Vagina (tissue), 2 donors: ENCODE measurements around the gene TMEM220. TPM values are rescaled to one million over a fixed set of nuclear protein-coding genes. Genes with fewer than 3 reads are reported as not detected.
"Not testable (repeated sequence)": the region's sequence is repeated elsewhere in the genome, so short reads cannot be mapped to it uniquely, and the experiment has no call there.

Experiments used
- DNase-seq, 2 donors: peaks; one replicate each; pipeline ENCODE4 v3.0.0-alpha.2; 2017; ENCODE audit errors: extremely low spot score in 2 of 2
- H3K27ac ChIP-seq: fragments of 200-600 bp; sonication (generic); one replicate; pipeline ENCODE4 v1.5.1; 2019
- H3K27me3 ChIP-seq: fragments of 200-600 bp; sonication (generic); one replicate; pipeline ENCODE4 v1.5.1; 2019
- H3K36me3 ChIP-seq, 2 donors: fragments of 200-600 bp; sonication (generic); one replicate each; pipeline ENCODE4 v1.5.1; 2017 to 2019
- H3K4me1 ChIP-seq: fragments of 200-600 bp; sonication (generic); one replicate; pipeline ENCODE4 v1.5.1; 2019
- H3K4me3 ChIP-seq, 2 donors: fragments of 200-600 bp; sonication (generic); 1 replicate in 1 of 2; 2 replicates in 1 of 2; pipeline ENCODE4 v1.5.1; 2016 to 2019
- H3K9me3 ChIP-seq: fragments of 200-600 bp; sonication (generic); one replicate; pipeline ENCODE4 v1.5.1; 2019
- CTCF ChIP-seq, 3 experiments: fragments of 450-650 bp in 2 of 3; fragments of 200-600 bp in 1 of 3; sonication (generic) in 1 of 3; IDR thresholded peaks; one replicate each; pipeline ENCODE4 v1.5.1; 2017 to 2019; ENCODE audit warnings: antibody characterized with exemption in 3 of 3, mild to moderate bottlenecking in 2 of 3, moderate library complexity in 2 of 3
- POLR2A ChIP-seq, 2 donors: fragments of 450-650 bp; IDR thresholded peaks; one replicate each; pipeline ENCODE4 v1.6.1; 2017; ENCODE audit warnings: antibody characterized with exemption in 2 of 2, mild to moderate bottlenecking in 2 of 2, moderate library complexity in 2 of 2
- POLR2AphosphoS5 ChIP-seq, 2 donors: sonication (generic); formaldehyde crosslinking; IDR thresholded peaks; one replicate each; pipeline ENCODE4 v1.9.0; 2017; ENCODE audit warnings: antibody characterized with exemption in 2 of 2, mild to moderate bottlenecking in 2 of 2, low read depth in 1 of 2; ENCODE audit not compliant: insufficient read depth in 1 of 2
- intact Hi-C: fragments of 100-400 bp; cut with DNase I; formaldehyde crosslinking; loops from one replicate; pipeline ENCODE4 v1.15.1; 2023
- total RNA-seq: library from RNA; depleted of rRNA; stranded (reverse); fragments of >200 nt; gene quantifications from one replicate; pipeline ENCODE4 v1.2.3, GENCODE V29; 2016

Gene TMEM220
- total RNA-seq, 1 donor from 2014 or later = 10.3 TPM

DNA sequence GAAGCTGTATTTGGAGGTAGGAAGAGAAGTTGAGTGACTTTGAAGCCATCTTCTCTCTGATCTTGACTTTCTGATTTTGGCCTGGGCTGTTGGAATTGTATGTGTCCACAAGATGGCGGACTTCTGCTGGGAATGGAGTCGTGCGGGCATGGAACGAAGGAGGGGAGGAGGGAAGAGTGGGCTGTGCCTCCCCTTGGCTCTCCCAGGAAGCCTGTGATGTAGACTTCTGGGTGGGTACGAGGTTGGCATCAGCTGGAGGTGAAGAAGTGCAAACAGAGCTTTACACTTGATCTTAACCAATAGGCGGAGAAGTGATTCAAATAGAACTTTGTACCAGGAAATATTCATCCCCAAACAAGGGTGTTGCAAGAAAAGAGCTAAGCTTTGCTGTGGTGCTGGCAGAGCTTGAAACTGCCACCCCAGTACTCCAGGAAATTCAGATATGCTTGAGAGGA, 7.4 kb upstream of the TMEM220 start:
- Histone ChIP-seq H3K27me3 (no peaks in the 10 kb centered on the region), H3K4me3 (no peak overlapping the region), H3K9me3 (no peaks in the 10 kb centered on the region), H3K36me3 (no peaks in the 10 kb centered on the region), H3K27ac (no peak overlapping the region), H3K4me1 (peaks cover 12% of the 10 kb centered on the region)
- intact Hi-C loops = loop anchor here (5.0 kb wide), 1 partner anchor 110 kb away; no protein-coding TSS in a partner anchor
- TF ChIP-seq POLR2A (IDR thresholded peaks at IDR 0.05) = no peak
- peak; percentile 51 to 82 (median 69) for TF ChIP-seq CTCF (IDR thresholded peaks at IDR 0.05)
- TF ChIP-seq POLR2AphosphoS5 (IDR thresholded peaks at IDR 0.05; ENCODE audit: insufficient read depth in 1 of 2, low read depth in 1 of 2) = peak in 1 of 2 donors; percentile 18
- peak; percentile 88 to 90 for DNase-seq

DNA sequence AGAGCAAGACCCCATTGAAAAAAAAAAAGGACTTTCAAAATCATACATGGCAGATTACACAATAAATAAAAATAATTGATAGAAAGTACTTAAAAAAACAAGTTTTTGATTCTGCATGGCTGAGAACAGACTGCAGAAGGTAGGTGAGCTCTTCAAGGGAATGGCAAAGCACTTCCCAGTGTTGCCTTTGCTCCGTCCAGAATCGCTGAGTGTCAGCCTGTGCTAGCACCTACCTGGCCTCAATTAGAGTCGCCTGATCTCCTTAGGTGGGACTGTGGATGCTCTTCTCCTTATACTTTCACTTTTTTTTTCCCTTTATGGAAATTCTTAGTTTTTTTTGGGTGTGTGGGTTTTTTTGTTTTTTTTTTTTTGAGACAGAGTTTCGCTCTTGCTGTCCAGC, 6.0 kb upstream of the TMEM220 start:
- no peaks in the 10 kb centered on the region for H3K27me3 ChIP-seq
- H3K4me1 ChIP-seq = peaks cover 18% of the 10 kb centered on the region
- H3K27ac ChIP-seq = no peak overlapping the region
- TF ChIP-seq POLR2A (IDR thresholded peaks at IDR 0.05) (no peak), POLR2AphosphoS5 (IDR thresholded peaks at IDR 0.05; ENCODE audit: insufficient read depth in 1 of 2, low read depth in 1 of 2) (no peak), CTCF (IDR thresholded peaks at IDR 0.05) (no peak)
- peak in 1 of 2 donors; percentile 60 for DNase-seq
- H3K36me3 ChIP-seq = no peaks in the 10 kb centered on the region
- no peaks in the 10 kb centered on the region for H3K9me3 ChIP-seq
- intact Hi-C loops = loop anchor here (5.0 kb wide), 1 partner anchor 111 kb away; no protein-coding TSS in a partner anchor
- no peak overlapping the region for H3K4me3 ChIP-seq

DNA sequence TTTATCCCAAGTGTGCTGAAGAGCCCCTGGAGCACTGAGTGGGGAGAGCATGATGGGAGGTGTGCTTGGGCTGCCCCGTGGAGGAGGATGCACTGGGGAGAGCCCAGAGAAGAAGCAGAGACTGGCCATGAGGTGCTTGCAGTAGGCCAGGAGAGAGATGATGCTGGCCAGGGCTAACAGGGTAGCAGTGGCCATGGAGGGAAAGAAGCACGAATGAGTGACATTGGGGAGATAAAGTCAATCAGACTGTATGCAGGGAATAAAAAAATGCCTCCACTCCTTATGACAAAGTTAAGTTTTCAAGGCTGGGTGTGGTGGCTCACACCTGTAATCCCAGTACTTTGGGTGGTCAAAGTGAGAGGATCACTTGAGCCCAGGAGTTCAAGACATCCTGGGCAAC, 5.4 kb upstream of the TMEM220 start:
- H3K36me3 ChIP-seq = no peaks in the 10 kb centered on the region
- H3K27ac ChIP-seq = no peak overlapping the region
- peaks cover 24% of the 10 kb centered on the region for H3K4me1 ChIP-seq
- intact Hi-C loops = loop anchor here (5.0 kb wide), 1 partner anchor 112 kb away; no protein-coding TSS in a partner anchor
- TF ChIP-seq POLR2AphosphoS5 (IDR thresholded peaks at IDR 0.05; ENCODE audit: insufficient read depth in 1 of 2, low read depth in 1 of 2) (no peak), POLR2A (IDR thresholded peaks at IDR 0.05) (no peak), CTCF (IDR thresholded peaks at IDR 0.05) (no peak)
- no peak overlapping the region for H3K4me3 ChIP-seq
- no peaks in the 10 kb centered on the region for H3K9me3 ChIP-seq
- H3K27me3 ChIP-seq = no peaks in the 10 kb centered on the region
- peak; percentile 67 to 75 for DNase-seq

DNA sequence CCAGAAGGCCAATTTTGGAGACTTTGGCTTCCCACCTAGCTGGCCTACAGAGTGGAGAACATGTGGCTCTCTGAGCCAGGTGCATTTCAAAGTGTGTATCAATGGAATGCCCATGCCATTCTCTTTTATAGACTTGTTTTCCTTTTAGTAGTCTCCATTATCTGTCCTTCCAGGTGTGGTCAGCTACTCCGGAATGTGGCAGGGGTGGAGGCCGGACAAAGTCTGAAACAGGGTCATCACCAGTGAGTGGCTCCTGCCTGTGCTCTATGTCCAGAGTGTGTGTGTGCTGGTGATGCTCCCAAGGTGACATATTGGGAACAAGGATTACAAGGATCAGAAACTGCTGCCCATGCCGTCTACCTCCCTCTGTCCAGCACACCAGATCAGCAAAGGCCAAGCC, 3.8 kb upstream of the TMEM220 start:
- no peaks in the 10 kb centered on the region for H3K27me3 ChIP-seq
- H3K4me3 ChIP-seq = no peak overlapping the region
- H3K27ac ChIP-seq = no peak overlapping the region
- H3K4me1 ChIP-seq = peaks cover 23% of the 10 kb centered on the region
- TF ChIP-seq CTCF (IDR thresholded peaks at IDR 0.05) = no peak
- no peaks in the 10 kb centered on the region for H3K36me3 ChIP-seq
- peak in 1 of 2 donors; percentile 83 for DNase-seq
- intact Hi-C loops = no loop called here
- H3K9me3 ChIP-seq = no peaks in the 10 kb centered on the region

- H3K27me3 ChIP-seq, H3K36me3 ChIP-seq, intact Hi-C loops, H3K27ac ChIP-seq, H3K4me3 ChIP-seq, H3K9me3 ChIP-seq: not testable (repeated sequence)
- H3K4me1 ChIP-seq = peaks cover 11% of the 10 kb centered on the region
- DNase-seq = peak in 1 of 2 donors; percentile 83
These were observed 2.3 kb upstream of the TMEM220 start for GRCh38 chr17:10732121-10732520.
